ENCODE data around the gene LGALS9. TPM values are rescaled to one million over a fixed set of nuclear protein-coding genes. Genes with fewer than 3 reads are reported as not detected.
"Not testable (repeated sequence)": the region's sequence is repeated elsewhere in the genome, so short reads cannot be mapped to it uniquely, and the experiment has no call there.

The LGALS9 gene
- polyA plus RNA-seq, 1 experiment, result 3.0 TPM

DNA sequence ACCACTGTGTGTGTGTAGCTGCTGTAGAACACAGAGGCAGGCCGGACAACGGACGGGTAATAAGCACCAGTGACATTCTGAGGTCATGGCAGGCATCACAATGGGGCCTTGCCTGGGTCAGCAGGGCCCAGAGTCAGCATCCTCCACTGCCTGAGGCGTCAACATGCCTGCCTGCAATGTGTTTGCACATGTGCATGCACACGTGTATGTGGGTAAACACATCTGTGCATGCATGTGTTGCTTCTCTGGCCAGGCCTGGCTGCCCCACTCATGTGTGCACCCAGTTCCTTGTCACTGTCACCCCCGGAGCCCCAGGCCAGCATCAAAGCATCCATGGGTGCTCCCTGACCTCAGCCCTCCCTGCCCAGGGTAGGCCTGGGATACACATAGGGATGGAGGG lies 43.3 kb downstream of the LGALS9 start:
- no peak overlapping the region for H3K27ac ChIP-seq (ENCODE audit: low read depth, low read length)
- DNase-seq (ENCODE audit: low read depth, low spot score), result no peak
- POLR2A ChIA-PET, result no interaction called here
- no peaks in the 10 kb centered on the region for H3K27me3 ChIP-seq (ENCODE audit: control insufficient read depth, insufficient read depth, low read length)
- CTCF ChIA-PET, result no interaction called here
- TF ChIP-seq, protein P1, sequence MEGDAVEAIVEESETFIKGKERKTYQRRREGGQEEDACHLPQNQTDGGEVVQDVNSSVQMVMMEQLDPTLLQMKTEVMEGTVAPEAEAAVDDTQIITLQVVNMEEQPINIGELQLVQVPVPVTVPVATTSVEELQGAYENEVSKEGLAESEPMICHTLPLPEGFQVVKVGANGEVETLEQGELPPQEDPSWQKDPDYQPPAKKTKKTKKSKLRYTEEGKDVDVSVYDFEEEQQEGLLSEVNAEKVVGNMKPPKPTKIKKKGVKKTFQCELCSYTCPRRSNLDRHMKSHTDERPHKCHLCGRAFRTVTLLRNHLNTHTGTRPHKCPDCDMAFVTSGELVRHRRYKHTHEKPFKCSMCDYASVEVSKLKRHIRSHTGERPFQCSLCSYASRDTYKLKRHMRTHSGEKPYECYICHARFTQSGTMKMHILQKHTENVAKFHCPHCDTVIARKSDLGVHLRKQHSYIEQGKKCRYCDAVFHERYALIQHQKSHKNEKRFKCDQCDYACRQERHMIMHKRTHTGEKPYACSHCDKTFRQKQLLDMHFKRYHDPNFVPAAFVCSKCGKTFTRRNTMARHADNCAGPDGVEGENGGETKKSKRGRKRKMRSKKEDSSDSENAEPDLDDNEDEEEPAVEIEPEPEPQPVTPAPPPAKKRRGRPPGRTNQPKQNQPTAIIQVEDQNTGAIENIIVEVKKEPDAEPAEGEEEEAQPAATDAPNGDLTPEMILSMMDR (IDR thresholded peaks at IDR 0.05; ENCODE audit: low read depth, low read length), result no peak
- H3K4me3 ChIP-seq (ENCODE audit: low read depth, low read length), result no peak overlapping the region
- no peaks in the 10 kb centered on the region for H3K9me3 ChIP-seq (ENCODE audit: control insufficient read depth, insufficient read depth, low read length)

DNA sequence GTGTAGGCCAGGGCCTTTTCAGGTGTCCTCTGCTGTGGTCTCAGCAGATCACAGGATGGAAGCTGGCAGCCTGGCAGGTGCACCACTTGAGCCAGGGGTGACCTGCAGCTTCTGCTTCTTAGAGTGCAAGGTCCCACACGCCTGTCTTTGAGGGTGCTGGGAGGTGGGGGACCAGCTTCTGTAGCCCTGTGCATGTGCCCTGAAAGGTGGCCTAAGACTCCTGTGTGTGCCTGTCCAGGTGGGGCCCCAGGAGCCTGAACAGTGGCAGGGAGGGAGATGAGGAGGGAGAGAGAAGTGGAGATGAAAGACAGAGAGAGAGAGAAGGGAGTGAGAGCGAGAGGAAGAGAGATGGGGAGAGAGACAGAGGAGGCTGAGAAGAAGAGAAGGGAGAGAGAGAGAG lies 46.2 kb downstream of the LGALS9 start:
- no peak overlapping the region for H3K27ac ChIP-seq (ENCODE audit: low read depth, low read length)
- TF ChIP-seq, protein P1 (IDR thresholded peaks at IDR 0.05; ENCODE audit: low read depth, low read length), result no peak
- H3K4me3 ChIP-seq (ENCODE audit: low read depth, low read length), result no peak overlapping the region
- no peaks in the 10 kb centered on the region for H3K9me3 ChIP-seq (ENCODE audit: control insufficient read depth, insufficient read depth, low read length)
- ChIA-PET POLR2A (no interaction called here), CTCF (no interaction called here)
- no peaks in the 10 kb centered on the region for H3K27me3 ChIP-seq (ENCODE audit: control insufficient read depth, insufficient read depth, low read length)
- DNase-seq (ENCODE audit: low read depth, low spot score), result no peak

DNA sequence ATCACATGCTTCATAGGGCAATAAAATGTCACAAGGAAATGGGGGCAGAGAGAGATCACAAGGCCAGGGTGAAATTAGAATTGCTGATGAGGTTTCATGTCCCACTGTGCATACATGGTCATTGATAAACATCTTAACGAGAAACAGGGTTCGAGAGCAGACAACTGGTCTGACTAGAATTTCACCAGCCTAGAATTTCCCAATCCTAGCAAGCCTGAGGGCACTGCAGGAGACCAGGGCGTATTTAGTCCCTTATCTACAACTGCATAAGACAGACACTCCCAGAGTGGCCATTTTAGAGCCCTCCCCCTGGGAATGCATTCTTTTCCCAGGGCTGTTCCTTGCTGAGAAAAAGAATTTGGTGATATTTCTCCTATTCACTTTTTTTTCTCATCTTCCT lies 55.3 kb downstream of the LGALS9 start:
- H3K4me3 ChIP-seq (ENCODE audit: low read depth, low read length); POLR2A ChIA-PET; CTCF ChIA-PET: not testable (repeated sequence)

DNA sequence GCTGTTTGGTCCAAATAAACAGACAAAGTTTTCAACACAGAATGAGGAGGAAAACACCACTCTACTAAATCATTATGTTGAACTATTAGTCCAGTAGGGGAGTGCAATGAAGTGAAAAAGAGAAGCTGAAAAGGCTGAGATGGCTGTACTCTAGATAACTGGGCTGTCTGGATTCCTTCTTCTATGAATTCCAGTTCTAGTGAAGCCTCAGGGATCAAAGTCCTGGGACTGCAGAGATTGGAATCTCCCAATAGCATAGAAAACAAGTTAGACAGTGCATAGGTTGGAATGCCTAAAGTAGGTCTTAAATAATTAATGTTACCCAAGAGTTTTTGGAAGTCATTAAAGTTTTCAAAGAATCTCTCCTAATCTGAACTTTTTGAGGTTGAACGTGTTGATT lies 59.9 kb downstream of the LGALS9 start:
- no peaks in the 10 kb centered on the region for H3K27me3 ChIP-seq (ENCODE audit: control insufficient read depth, insufficient read depth, low read length)
- no peaks in the 10 kb centered on the region; the same call in 1 of the 2 replicates for H3K9me3 ChIP-seq (ENCODE audit: control insufficient read depth, insufficient read depth, low read length)
- CTCF ChIA-PET, result no interaction called here
- TF ChIP-seq, protein P1 (IDR thresholded peaks at IDR 0.05; ENCODE audit: low read depth, low read length), result no peak
- POLR2A ChIA-PET, result no interaction called here
- no peak for DNase-seq (ENCODE audit: low read depth, low spot score)
- no peak overlapping the region for H3K27ac ChIP-seq (ENCODE audit: low read depth, low read length)
- no peak overlapping the region for H3K4me3 ChIP-seq (ENCODE audit: low read depth, low read length)

More for the DNA sequence above, 55.3 kb downstream of the LGALS9 start:
- not testable (repeated sequence) for DNase-seq (ENCODE audit: low read depth, low spot score); H3K27ac ChIP-seq (ENCODE audit: low read depth, low read length); H3K27me3 ChIP-seq (ENCODE audit: control insufficient read depth, insufficient read depth, low read length); H3K9me3 ChIP-seq (ENCODE audit: control insufficient read depth, insufficient read depth, low read length)

DNA sequence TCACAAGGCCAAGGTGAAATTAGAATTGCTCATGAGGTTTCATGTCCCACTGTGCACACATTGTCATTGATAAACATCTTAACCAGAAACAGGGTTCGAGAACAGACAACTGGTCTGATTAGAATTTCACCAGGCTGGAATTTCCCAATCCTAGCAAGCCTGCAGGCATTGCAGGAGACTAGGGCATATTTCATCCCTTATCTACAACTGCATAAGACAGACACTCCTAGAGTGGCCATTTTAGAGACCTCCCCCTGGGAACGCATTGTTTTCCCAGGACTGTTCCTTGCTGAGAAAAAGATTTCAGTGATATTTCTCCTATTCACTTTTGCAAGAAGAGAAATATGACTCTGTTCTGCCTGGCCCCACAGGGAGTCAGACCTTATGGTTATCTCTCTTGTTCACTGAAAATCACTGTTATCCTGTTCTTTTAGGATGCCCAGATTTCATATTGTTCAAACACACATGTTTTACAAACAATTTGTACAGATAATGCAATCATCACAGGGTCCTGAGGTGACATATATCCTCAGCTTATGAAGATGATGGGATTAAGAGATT lies 64.3 kb downstream of the LGALS9 start:
- CTCF ChIA-PET; H3K27me3 ChIP-seq (ENCODE audit: control insufficient read depth, insufficient read depth, low read length); DNase-seq (ENCODE audit: low read depth, low spot score); H3K27ac ChIP-seq (ENCODE audit: low read depth, low read length); H3K4me3 ChIP-seq (ENCODE audit: low read depth, low read length); H3K9me3 ChIP-seq (ENCODE audit: control insufficient read depth, insufficient read depth, low read length); POLR2A ChIA-PET: not testable (repeated sequence)

Small RNAs within 50 kb of the gene (small RNA-seq; reads per million reads assigned to genes)
- gene AC015688.1 (ENCODE audit: insufficient read length, low read depth) (not detected), gene AC015688.2 (ENCODE audit: insufficient read length, low read depth) (not detected), gene AC015688.5 (ENCODE audit: insufficient read length, low read depth) (not detected), gene CPDP1 (ENCODE audit: insufficient read length, low read depth) (not detected)

Other genes with a start within 250 kb of the LGALS9 start
- 28.2 and 34.9 TPM in 2 replicates for gene KSR1, start 174.7 kb upstream of the LGALS9 start, polyA plus RNA-seq (2011; rRNA removed)
- not detected in 2 replicates for gene NOS2, start 169.3 kb downstream of the LGALS9 start, polyA plus RNA-seq (2011; rRNA removed)